IMR-90 (cell line): ENCODE measurements around the gene ELMO1. TPM values are rescaled to one million over a fixed set of nuclear protein-coding genes. Genes with fewer than 3 reads are reported as not detected.
"Not testable (repeated sequence)": the region's sequence is repeated elsewhere in the genome, so short reads cannot be mapped to it uniquely, and the experiment has no call there.

ENCODE experiments used
- ATAC-seq: fragments of 200-7000 bp; cut with Tn5 transposase; 2 replicates; pipeline ENCODE4 v1.9.1; 2020; ENCODE audit warnings: low read depth, mild to moderate bottlenecking, moderate library complexity
- BruUV-seq: library from RNA; stranded (reverse); fragments of 400-500 nt; replicated peaks from 2 replicates; lab custom pipeline; 2021; lab: Mats Ljungman, UMichigan
- CTCF ChIA-PET: fragments of 300-600 bp; formaldehyde crosslinking; extraction: SDS; loops from one replicate; lab custom pipeline; 2021; ENCODE audit warnings: antibody characterized with exemption; lab: Yijun Ruan, JAX
- POLR2A ChIA-PET: fragments of 300-600 bp; sonication (Branson Sonifier 250); formaldehyde crosslinking; loops from one replicate; lab custom pipeline; 2022; ENCODE audit warnings: antibody characterized with exemption; ENCODE audit not compliant: unreplicated experiment; lab: Charles Lee
- DNase-seq: peaks from one replicate; pipeline ENCODE4 v3.0.0; 2013
- H2AFZ ChIP-seq: replicated peaks from 2 replicates; pipeline ENCODE3; 2013; ENCODE audit warnings: low read length, mild to moderate bottlenecking; ENCODE audit not compliant: poor library complexity
- H2AK5ac ChIP-seq: 2 replicates; pipeline ENCODE4 v1.6.1; 2013; ENCODE audit warnings: low read depth, low read length, inconsistent platforms
- H2AK9ac ChIP-seq: replicated peaks from 2 replicates; pipeline ENCODE3; 2013; ENCODE audit warnings: mild to moderate bottlenecking, low read depth, low read length, moderate library complexity; ENCODE audit not compliant: poor library complexity
- H2BK120ac ChIP-seq: 2 replicates; pipeline ENCODE4 v1.6.1; 2013; ENCODE audit warnings: low read depth, low read length, inconsistent platforms
- H2BK15ac ChIP-seq: 3 replicates; pipeline ENCODE4 v1.6.1; 2013; ENCODE audit warnings: low read depth, low read length, inconsistent platforms
- H2BK20ac ChIP-seq: 2 replicates; pipeline ENCODE4 v1.6.1; 2013; ENCODE audit warnings: low read depth, mild to moderate bottlenecking, inconsistent platforms, low read length, moderate library complexity
- H2BK5ac ChIP-seq: 2 replicates; pipeline ENCODE4 v1.6.1; 2013; ENCODE audit warnings: mild to moderate bottlenecking, low read depth, low read length, inconsistent platforms; ENCODE audit not compliant: poor library complexity, severe bottlenecking
- H3K14ac ChIP-seq: replicated peaks from 2 replicates; pipeline ENCODE4 v1.6.1; 2013; ENCODE audit warnings: low read depth, low read length, inconsistent platforms
- H3K18ac ChIP-seq: 2 replicates; pipeline ENCODE4 v1.6.1; 2013; ENCODE audit warnings: low read depth, low read length, control low read depth
- H3K23ac ChIP-seq: 2 replicates; pipeline ENCODE4 v1.6.1; 2013; ENCODE audit warnings: low read depth, low read length, inconsistent platforms
- H3K27ac ChIP-seq: 2 replicates; pipeline ENCODE4 v1.5.1; 2013; ENCODE audit warnings: mild to moderate bottlenecking, control low read depth, low read length; ENCODE audit not compliant: insufficient read depth
- H3K27me3 ChIP-seq: 2 replicates; pipeline ENCODE4 v1.6.1; 2013; ENCODE audit warnings: low read length; ENCODE audit not compliant: control insufficient read depth, insufficient read depth
- H3K36me3 ChIP-seq: 2 replicates; pipeline ENCODE4 v1.6.1; 2013; ENCODE audit warnings: low read length, mixed read lengths; ENCODE audit not compliant: control insufficient read depth, insufficient read depth
- H3K4ac ChIP-seq: 2 replicates; pipeline ENCODE4 v1.6.1; 2013; ENCODE audit warnings: low read depth, low read length, inconsistent platforms
- H3K4me1 ChIP-seq: 2 replicates; pipeline ENCODE4 v1.6.1; 2013; ENCODE audit warnings: low read length, mixed read lengths; ENCODE audit not compliant: control insufficient read depth, insufficient read depth
- H3K4me2 ChIP-seq: 2 replicates; pipeline ENCODE4 v1.6.1; 2013; ENCODE audit warnings: low read depth, mild to moderate bottlenecking, control low read depth, low read length, moderate library complexity
- H3K4me3 ChIP-seq: 2 replicates; pipeline ENCODE4 v1.5.1; 2013; ENCODE audit warnings: low read depth, mild to moderate bottlenecking, control low read depth, low read length, moderate library complexity; ENCODE audit not compliant: insufficient read depth
- H3K56ac ChIP-seq: 2 replicates; pipeline ENCODE4 v1.6.1; 2013; ENCODE audit warnings: low read length, inconsistent platforms; ENCODE audit not compliant: insufficient read depth; ENCODE audit errors: extremely low read depth
- H3K79me1 ChIP-seq, 2 experiments: 2 replicates each; pipeline ENCODE4 v1.6.1; 2013; ENCODE audit warnings: low read length in 2 of 2, inconsistent platforms in 1 of 2, low read depth in 1 of 2
- H3K9ac ChIP-seq: 2 replicates; pipeline ENCODE4 v1.6.1; 2013; ENCODE audit warnings: low read depth, low read length, control low read depth
- H3K9me1 ChIP-seq: 2 replicates; pipeline ENCODE4 v1.6.1; 2013; ENCODE audit warnings: low read length, inconsistent platforms; ENCODE audit not compliant: insufficient read depth
- H3K9me3 ChIP-seq: 2 replicates; pipeline ENCODE4 v1.6.1; 2013; ENCODE audit warnings: low read length; ENCODE audit not compliant: control insufficient read depth, insufficient read depth
- H4K20me1 ChIP-seq: 2 replicates; pipeline ENCODE4 v1.6.1; 2013; ENCODE audit warnings: low read length, inconsistent platforms; ENCODE audit not compliant: insufficient read depth
- H4K5ac ChIP-seq: 2 replicates; pipeline ENCODE4 v1.6.1; 2013; ENCODE audit warnings: mild to moderate bottlenecking, low read depth, low read length, control low read depth
- H4K8ac ChIP-seq, 2 experiments: 2 replicates each; pipeline ENCODE4 v1.6.1; 2013; ENCODE audit warnings: low read depth in 2 of 2, low read length in 2 of 2, control low read depth in 1 of 2, inconsistent platforms in 1 of 2
- H4K91ac ChIP-seq: 2 replicates; pipeline ENCODE4 v1.6.1; 2013; ENCODE audit warnings: low read depth, low read length, inconsistent platforms; ENCODE audit not compliant: insufficient read depth
- WGBS, 2 experiments: methylation state at CpG; one replicate each; pipeline versions ENCODE4 v1.1.5 to v1.1.7; 2013; ENCODE audit warnings: missing lambda C conversion rate in 2 of 2; ENCODE audit not compliant: insufficient read length in 1 of 2; ENCODE audit errors: extremely low coverage in 2 of 2; 5-methylcytosine and 5-hydroxymethylcytosine counted together
- dilution Hi-C: fragments of 300-500 bp; cut with HindIII; formaldehyde crosslinking; loops from one replicate; pipeline ENCODE4 v1.14.3; 2018; ENCODE audit warnings: low sequenced_read_pairs; ENCODE audit not compliant: unreplicated experiment
- in situ Hi-C: fragments of 300-500 bp; cut with MboI; formaldehyde crosslinking; loops from 3 replicates; pipeline ENCODE4 v1.14.3; 2019; ENCODE audit warnings: low sequenced_read_pairs, inconsistent platforms, mixed read lengths
- intact Hi-C: fragments of 100-400 bp; cut with micrococcal nuclease; formaldehyde crosslinking; loops from 2 replicates; pipeline ENCODE4 v1.10.0; 2022
- polyA plus RNA-seq, 3 experiments: library from polyadenylated mRNA; depleted of rRNA; stranded (reverse); fragments of >200 nt; gene quantifications; 2 replicates each; pipeline ENCODE4 v1.2.3, GENCODE V29; 2012; ENCODE audit warnings: low replicate concordance in 1 of 3
- total RNA-seq: library from RNA; depleted of rRNA; stranded (reverse); fragments of >200 nt; gene quantifications from 2 replicates; pipeline ENCODE4 v1.2.3, GENCODE V29; 2012

Gene ELMO1
- total and polyA plus RNA-seq, 2 of the 4 experiments (the other 2 are of a cell fraction), result 0.03 TPM; not detected in 1

GRCh38 chr7:36973534-36973933 is 475.1 kb downstream of the ELMO1 start:
- H3K4me2 ChIP-seq, H2BK15ac ChIP-seq, ATAC-seq, H2AK9ac ChIP-seq, H4K20me1 ChIP-seq, H3K27me3 ChIP-seq, H2AK5ac ChIP-seq, H4K8ac ChIP-seq, H4K91ac ChIP-seq, H3K27ac ChIP-seq, H2BK20ac ChIP-seq, H3K56ac ChIP-seq, H2BK5ac ChIP-seq, H2AFZ ChIP-seq, H3K79me1 ChIP-seq, DNase-seq, H3K9me1 ChIP-seq, H3K4ac ChIP-seq, H3K4me1 ChIP-seq, H3K23ac ChIP-seq, H3K9me3 ChIP-seq, dilution Hi-C loops, H4K5ac ChIP-seq, BruUV-seq, H2BK120ac ChIP-seq, intact Hi-C loops, H3K18ac ChIP-seq, POLR2A ChIA-PET, H3K14ac ChIP-seq, H3K9ac ChIP-seq, H3K36me3 ChIP-seq, H3K4me3 ChIP-seq: not testable (repeated sequence)
- CTCF ChIA-PET, result interaction anchor here (1.0 kb wide), 1 partner anchor 8 kb away, joined by 3 read pairs; no protein-coding TSS in a partner anchor
- in situ Hi-C loops, result loop anchor here (25.0 kb wide), 1 partner anchor 486 kb away; no protein-coding TSS in a partner anchor
- WGBS, 2 experiments, result 89% methylated on average over 4 of the region's 28 CpGs; no CpG with 5 or more reads in 1 of the 2 experiments
